ENCODE data around the gene NOTCH4. TPM values are rescaled to one million over a fixed set of nuclear protein-coding genes. Genes with fewer than 3 reads are reported as not detected.

The NOTCH4 gene
- total RNA-seq, 2 donors from 2014 or later: 2.9 to 3.7 TPM

GRCh38 chr6:32167761-32168262 is 56.1 kb downstream of the NOTCH4 start:
- H3K9me3 ChIP-seq: no peaks in the 10 kb centered on the region
- no peak overlapping the region for H3K27ac ChIP-seq
- DNase-seq: no peak
- H3K4me1 ChIP-seq: peaks cover 2% of the 10 kb centered on the region
- H3K4me3 ChIP-seq: no peak overlapping the region
- intact Hi-C loops (cut with DNase I): no loop called here
- no peaks in the 10 kb centered on the region for H3K27me3 ChIP-seq
- no peak overlapping the region for H3K9ac ChIP-seq (ENCODE audit: low read depth in 2 of 2, low read length in 2 of 2)
- TF ChIP-seq, protein P1, sequence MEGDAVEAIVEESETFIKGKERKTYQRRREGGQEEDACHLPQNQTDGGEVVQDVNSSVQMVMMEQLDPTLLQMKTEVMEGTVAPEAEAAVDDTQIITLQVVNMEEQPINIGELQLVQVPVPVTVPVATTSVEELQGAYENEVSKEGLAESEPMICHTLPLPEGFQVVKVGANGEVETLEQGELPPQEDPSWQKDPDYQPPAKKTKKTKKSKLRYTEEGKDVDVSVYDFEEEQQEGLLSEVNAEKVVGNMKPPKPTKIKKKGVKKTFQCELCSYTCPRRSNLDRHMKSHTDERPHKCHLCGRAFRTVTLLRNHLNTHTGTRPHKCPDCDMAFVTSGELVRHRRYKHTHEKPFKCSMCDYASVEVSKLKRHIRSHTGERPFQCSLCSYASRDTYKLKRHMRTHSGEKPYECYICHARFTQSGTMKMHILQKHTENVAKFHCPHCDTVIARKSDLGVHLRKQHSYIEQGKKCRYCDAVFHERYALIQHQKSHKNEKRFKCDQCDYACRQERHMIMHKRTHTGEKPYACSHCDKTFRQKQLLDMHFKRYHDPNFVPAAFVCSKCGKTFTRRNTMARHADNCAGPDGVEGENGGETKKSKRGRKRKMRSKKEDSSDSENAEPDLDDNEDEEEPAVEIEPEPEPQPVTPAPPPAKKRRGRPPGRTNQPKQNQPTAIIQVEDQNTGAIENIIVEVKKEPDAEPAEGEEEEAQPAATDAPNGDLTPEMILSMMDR (IDR thresholded peaks at IDR 0.05): no peak
- H3K36me3 ChIP-seq: peaks cover 7% of the 10 kb centered on the region

DNA sequence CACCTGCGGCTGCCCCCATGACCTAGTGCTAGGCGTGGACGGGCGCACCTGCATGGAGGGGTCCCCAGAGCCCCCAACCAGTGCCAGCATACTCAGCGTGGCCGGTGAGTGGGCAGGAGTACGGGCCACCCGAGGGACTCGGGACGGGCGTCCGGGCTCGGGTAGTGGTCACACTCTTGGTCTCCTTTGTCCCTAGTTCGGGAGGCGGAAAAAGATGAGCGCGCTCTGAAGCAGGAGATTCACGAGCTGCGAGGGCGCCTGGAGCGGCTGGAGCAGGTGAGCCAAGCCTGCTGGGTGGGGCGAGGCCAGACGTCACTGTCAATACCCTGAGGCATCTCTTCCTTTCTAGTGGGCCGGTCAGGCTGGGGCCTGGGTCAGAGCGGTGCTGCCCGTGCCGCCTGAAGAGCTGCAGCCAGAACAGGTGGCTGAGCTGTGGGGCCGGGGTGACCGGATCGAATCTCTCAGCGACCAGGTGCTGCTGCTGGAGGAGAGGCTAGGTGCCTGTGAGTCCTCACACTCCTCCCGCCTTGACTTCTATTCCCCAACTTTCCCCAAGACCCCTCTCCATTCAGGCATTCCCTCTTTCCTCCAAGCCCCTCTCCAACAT is 56.6 kb downstream of the NOTCH4 start:
- Histone ChIP-seq H3K4me1 (no peaks in the 10 kb centered on the region), H3K9ac (ENCODE audit: low read depth in 2 of 2, low read length in 2 of 2) (no peak overlapping the region), H3K27me3 (no peaks in the 10 kb centered on the region), H3K9me3 (no peaks in the 10 kb centered on the region), H3K27ac (no peak overlapping the region), H3K4me3 (no peak overlapping the region), H3K36me3 (peaks cover 7% of the 10 kb centered on the region)
- intact Hi-C loops (cut with DNase I): no loop called here
- DNase-seq: no peak
- TF ChIP-seq, protein P1 (IDR thresholded peaks at IDR 0.05): no peak

- H3K27me3 ChIP-seq: no peaks in the 10 kb centered on the region
- no peak overlapping the region for H3K4me3 ChIP-seq
- intact Hi-C loops (cut with DNase I): no loop called here
- no peak overlapping the region for H3K9ac ChIP-seq (ENCODE audit: low read depth in 2 of 2, low read length in 2 of 2)
- TF ChIP-seq, protein P1 (IDR thresholded peaks at IDR 0.05): no peak
- H3K36me3 ChIP-seq: peaks cover 7% of the 10 kb centered on the region
- H3K27ac ChIP-seq: no peak overlapping the region
- H3K4me1 ChIP-seq: no peaks in the 10 kb centered on the region
- no peak for DNase-seq
- H3K9me3 ChIP-seq: no peaks in the 10 kb centered on the region
Measured at GRCh38 chr6:32166411-32167061, 57.3 kb downstream of the NOTCH4 start.

DNA sequence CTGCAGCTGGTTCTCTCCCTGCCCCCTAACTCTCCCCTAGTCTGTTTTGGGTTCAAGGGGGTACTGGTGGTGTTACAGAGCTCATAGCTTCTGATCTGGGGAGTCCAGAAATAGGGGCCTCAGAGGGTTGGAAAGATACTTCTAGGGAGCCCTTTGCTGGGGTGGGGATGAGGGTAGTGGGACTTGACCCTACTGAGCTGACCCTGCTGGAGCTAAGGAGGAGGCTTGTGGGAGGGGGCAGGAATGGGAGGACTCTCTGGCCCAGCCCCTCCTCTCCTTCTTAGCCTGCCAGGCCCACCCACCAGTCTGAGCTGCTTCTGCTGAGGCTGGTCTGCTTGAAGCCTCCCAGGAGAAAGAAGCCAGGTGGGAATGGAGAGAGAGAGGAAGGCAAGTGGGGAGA is 59.6 kb downstream of the NOTCH4 start, which contains the start of gene EGFL8:
Gene EGFL8 (plus strand): TSS at position 301 of the 400 bp plus-strand sequence. CDS start 1,571 bp downstream, outside the sequence.
- Histone ChIP-seq H3K9me3 (no peaks in the 10 kb centered on the region), H3K36me3 (no peaks in the 10 kb centered on the region), H3K4me1 (no peaks in the 10 kb centered on the region), H3K9ac (ENCODE audit: low read depth in 2 of 2, low read length in 2 of 2) (no peak within 1 kb of the TSS), H3K4me3 (no peak within 1 kb of the TSS), H3K27ac (no peak within 1 kb of the TSS), H3K27me3 (no peaks in the 10 kb centered on the region)
- TF ChIP-seq, protein P1 (IDR thresholded peaks at IDR 0.05): no peak
- DNase-seq: no peak
- intact Hi-C loops (cut with DNase I): no loop called here

GRCh38 chr6:32163559-32164258 is 60.2 kb downstream of the NOTCH4 start:
- TF ChIP-seq, protein P1 (IDR thresholded peaks at IDR 0.05): no peak
- no peaks in the 10 kb centered on the region for H3K27me3 ChIP-seq
- no peak overlapping the region for H3K27ac ChIP-seq
- intact Hi-C loops (cut with DNase I): no loop called here
- H3K4me3 ChIP-seq: no peak overlapping the region
- H3K9ac ChIP-seq (ENCODE audit: low read depth in 2 of 2, low read length in 2 of 2): no peak overlapping the region
- no peaks in the 10 kb centered on the region for H3K36me3 ChIP-seq
- no peaks in the 10 kb centered on the region for H3K4me1 ChIP-seq
- DNase-seq: no peak
- no peaks in the 10 kb centered on the region for H3K9me3 ChIP-seq
